ENCODE measurements around the gene CSF2.

CSF2 gene

DNA sequence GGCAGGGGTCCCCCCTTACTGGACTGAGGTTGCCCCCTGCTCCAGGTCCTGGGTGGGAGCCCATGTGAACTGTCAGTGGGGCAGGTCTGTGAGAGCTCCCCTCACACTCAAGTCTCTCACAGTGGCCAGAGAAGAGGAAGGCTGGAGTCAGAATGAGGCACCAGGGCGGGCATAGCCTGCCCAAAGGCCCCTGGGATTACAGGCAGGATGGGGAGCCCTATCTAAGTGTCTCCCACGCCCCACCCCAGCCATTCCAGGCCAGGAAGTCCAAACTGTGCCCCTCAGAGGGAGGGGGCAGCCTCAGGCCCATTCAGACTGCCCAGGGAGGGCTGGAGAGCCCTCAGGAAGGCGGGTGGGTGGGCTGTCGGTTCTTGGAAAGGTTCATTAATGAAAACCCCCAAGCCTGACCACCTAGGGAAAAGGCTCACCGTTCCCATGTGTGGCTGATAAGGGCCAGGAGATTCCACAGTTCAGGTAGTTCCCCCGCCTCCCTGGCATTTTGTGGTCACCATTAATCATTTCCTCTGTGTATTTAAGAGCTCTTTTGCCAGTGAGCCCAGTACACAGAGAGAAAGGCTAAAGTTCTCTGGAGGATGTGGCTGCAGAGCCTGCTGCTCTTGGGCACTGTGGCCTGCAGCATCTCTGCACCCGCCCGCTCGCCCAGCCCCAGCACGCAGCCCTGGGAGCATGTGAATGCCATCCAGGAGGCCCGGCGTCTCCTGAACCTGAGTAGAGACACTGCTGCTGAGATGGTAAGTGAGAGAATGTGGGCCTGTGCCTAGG is at the start of gene CSF2:
Gene CSF2 (plus strand): TSS at position 559 of the 783 bp plus-strand sequence. CDS start 35 bp downstream, at position 594.
- no peak for DNase-seq (ENCODE audit: low read depth)

DNA sequence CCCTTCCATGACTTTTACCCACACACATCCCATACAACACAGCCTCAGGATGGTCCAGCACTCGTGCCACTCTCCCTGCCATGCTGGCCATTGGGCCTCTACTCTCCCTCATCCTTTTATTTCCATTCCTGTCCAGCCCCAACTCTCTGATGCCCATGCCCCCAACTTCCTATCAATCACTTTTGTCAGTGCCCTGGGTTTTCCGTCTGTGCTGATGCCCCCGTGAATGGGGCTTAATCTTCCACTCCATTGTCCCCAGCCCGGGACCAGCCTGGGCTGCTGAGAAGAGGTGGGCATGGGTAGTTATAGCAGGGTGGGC is 49.5 kb upstream of the CSF2 start:
- DNase-seq (ENCODE audit: low read depth), result no peak

DNA sequence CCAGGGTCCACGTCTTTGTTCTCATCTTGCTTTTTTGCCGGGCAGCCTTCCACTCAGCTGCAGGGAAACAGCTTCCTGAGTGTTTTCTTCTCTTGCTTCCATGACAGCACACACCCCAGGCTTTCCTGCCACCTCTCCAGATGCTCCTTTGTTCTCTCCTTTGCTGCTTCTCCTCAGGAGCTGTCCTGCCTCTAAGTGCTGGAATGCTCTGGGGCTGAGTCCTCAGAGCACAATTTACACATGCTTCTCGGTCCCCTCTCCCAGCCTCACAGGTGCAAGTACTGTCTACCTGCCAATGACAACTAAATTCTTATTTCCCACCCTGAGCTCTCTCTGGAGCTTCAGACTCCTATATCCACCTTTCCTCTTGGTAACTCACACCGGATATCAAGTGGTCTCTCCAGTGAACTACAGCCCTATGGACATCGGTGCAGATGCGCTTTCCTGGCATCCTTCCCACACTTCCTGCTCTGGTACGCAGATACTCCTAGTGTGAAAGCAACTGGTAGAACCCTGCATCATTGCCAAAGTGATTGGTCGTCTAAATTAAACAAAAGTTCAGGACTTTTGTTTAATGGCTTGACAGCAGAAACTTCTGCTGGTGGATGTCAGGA is 48.7 kb upstream of the CSF2 start:
- no peak for DNase-seq (ENCODE audit: low read depth)

DNA sequence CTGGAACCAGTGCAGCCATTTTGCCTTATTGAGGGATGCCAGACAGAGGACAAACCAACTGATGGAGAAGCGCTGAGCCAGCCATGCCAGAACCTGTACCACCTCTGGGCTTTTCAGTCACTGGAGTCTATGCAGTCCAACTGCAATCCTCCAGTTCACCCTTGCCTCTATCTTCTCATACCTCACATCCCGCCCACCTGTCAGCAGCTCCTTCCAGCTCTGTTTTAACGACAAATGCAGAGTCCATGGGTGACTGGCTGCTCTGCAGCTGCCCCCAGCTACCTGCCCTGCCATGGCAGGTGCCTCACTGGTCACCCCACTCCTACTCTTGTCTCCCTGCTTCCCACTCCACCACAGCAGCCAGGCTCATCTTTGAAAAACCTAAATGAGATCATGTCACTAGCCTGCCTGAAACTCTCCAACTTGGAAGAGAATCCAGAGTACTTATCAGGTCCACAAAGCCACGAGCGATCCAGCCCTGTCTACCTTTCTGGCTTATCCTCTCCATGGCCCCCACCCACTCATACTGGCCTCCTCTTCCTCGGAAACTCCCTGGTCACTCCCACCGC is 48.1 kb upstream of the CSF2 start:
- no peak for DNase-seq (ENCODE audit: low read depth)

DNA sequence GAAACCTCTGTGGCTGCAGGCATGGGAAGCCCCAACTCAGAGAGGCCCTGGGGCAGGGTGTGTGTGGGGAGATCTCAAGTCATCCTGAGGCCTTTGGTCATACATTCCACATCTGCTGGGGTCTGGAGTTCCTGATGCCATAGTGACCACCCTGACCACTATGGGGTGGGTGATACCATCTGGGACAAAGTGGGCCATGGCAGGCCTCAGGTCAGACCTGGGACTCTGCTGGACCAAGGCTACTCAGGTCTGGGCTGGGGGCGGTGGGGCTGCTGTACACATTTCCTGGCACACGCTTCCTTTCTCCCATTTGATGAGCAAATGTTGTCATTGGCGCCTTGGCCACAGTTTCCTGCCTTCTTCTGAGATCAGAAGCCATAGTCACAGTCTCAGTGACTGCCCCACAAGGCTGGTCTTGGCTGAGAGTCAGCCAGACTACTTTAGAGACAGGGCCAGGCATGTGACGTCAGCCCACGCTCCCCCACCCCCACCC is 47.0 kb upstream of the CSF2 start:
- no peak for DNase-seq (ENCODE audit: low read depth)

DNA sequence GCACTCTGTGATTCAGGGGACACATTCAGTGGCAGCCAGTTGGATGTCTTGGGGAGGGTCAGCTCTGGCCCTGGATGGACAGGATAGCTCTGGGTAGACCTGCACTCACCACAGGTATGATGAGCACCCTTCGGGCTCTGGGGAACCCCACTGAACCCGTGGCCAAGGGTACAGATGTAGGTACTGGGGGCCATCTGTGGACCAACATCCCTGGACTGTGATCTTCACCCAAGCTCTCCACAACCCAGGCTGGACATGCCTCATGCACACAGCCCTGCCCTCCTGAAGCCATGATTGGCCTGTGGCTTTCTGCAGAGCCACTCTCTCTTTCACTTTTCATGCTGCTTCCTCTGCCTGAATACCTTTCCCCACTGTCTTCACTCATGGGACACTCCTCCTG is 46.6 kb upstream of the CSF2 start:
- DNase-seq (ENCODE audit: low read depth), result no peak

DNA sequence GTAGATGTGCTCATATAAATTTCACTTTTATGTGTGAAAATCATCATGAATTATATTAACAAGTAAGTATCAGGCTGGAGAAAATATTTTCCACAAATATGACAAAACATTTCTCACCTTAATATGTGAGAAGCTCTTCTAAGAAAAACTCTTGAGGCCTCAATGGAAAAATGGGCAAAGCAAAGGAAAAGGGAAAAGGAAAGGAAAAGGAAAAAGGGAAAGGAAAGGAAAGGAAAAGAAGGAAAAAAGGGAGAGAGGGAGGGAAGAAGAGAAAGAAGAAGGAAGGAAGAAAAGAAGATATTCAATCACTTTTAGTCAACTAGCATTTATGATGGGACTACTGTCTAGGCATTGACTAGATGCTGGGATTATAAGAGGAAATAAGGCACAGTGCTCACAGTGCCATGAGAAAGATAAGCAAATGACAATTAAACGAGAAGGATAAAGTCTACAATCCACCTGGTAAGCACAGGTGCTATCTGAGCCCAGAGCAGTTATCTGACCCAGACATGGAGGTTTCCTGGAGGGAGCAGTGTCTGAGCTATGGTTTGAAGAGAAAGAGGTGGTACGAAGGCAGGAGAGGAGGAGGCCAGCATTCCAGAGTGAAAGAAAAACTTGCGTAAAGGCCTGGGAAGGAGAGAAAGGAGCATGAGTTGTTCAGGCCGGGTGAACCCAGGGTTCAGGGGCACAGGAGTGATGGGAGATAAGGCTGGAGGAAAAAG is 43.8 kb upstream of the CSF2 start:
- DNase-seq (ENCODE audit: low read depth), result no peak

DNA sequence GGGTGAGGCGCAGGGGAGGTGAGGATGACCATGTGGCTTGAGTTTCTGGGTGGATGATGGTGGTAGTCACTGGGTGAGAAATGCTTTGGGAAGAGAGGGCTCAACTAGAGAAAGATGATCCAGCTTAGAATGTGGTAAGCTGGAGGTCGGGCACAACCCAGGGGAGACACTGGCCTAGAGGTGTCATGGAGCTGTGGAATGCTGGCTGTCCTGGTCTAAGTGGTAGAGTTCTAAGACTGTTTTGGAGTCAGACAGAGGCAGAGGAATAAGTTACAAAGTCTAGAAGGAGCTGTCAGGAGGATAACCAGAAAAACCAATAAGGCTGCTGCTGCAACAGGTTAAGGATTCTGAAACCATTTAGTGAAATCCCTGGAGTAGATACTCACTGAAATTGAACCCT is 43.0 kb upstream of the CSF2 start:
- DNase-seq (ENCODE audit: low read depth), result no peak

DNA sequence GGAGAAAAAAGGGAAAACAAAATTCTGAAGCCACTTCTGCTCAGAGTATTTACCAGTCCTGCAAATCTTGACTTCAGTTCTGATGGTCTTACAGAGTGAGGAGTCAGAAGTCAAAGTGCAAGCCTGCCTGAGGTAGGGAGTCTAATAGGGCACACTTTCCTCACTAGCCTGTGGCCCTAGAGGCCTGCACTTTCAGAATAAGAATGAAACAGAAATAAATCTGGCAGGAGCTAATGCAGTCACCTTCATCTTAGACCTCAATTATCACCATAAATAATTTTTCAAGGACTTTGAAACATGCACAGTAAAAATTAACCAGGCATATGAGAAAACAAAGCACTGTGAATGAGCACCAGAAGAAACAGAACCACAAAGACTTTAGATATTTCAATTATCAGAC is 41.4 kb upstream of the CSF2 start:
- DNase-seq (ENCODE audit: low read depth), result no peak

DNA sequence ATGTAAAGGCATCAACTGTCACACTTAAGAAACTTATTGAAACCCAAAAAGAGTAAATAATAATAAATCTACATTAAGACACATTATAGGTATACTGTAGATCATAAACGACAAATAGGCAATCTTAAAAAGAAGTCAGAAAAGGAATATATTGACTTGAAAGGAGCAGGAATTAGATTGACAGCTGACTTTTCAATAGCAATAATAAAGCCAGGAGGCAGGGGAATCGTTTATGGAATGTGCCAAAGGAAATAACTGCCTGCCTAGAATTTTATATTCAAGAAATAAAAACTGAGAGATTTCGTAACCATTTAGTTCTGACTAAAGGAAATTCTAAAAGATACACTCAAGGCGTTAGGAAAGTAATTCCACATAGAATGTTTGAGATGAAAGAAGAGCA is 40.5 kb upstream of the CSF2 start:
- no peak for DNase-seq (ENCODE audit: low read depth)

DNA sequence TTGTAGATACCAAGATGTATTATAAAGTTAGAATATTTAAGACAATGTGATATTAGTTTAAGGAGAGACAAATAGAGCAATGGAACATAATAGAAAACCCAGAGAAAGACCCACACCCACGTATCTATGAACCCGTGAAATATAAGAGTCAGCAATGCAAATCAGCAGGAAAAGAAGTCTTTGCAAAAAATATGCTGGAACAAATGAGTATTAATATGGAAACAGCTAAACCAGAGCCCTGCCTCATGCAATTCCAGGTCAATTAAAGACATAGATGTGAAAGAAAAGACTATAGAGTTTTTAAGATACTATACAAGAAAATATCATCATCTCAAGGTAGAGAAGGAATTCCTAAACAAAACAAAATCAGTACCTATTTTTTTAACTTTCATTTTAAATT is 36.2 kb upstream of the CSF2 start:
- no peak for DNase-seq (ENCODE audit: low read depth)

DNA sequence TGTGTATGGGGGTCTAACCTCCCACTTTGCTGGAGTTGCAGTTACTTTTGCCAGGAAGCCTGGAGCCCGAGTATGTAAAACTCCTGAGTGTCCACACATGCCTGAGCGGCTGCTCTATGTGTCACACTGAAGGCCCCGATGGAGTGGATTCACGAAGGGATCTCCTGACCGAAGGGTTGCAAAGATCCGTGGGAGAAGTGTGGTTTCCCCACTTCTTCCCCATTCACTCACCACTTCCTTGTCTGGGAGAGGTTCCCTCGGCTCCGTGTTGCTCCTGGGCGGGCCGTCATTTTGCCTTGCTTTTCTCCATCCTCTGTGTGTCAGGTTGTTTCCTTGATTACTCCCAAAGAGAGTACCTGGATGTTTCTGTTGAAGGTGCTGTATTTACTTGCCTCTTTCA is 29.4 kb upstream of the CSF2 start:
- no peak for DNase-seq (ENCODE audit: low read depth)

DNA sequence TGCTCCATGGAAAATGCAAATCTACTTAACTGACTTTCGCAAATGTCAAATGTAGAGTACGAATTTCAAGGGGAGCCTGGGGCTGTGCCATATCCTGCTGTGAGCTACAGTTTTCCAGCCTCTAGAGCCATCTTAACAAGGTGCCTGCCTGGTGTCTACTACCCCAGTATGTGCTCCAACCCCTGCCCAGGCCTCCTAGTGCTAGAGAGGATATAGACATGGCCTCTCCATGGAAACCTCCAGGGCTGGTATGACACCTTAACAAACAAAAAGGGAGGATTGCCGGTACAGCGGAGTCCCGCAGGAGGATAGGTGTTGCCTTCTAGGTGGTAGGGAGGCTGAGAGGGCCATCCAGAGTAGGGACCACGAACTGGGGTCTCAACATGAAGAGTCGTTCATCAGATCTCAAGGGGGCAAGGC is 26.7 kb upstream of the CSF2 start:
- no peak for DNase-seq (ENCODE audit: low read depth)

DNA sequence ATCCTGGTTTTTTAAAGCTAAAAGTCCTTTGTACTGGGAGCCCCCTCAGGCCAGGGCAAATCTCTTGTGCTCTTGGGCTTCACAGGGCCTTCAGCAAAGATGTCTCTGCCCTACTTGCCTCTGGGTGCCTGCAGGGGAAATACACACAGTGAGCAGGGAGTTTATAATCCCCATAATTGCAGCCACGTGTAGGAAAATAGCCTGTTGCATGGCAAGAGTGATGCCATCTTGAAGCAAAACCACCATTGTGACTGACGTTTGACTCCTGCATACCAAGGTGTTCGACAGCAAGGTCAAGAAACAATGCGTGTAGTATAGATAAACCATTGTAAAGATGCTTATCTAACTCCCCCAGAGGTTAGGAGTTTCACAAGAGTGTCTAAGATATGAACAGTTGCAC is 24.5 kb upstream of the CSF2 start:
- DNase-seq (ENCODE audit: low read depth), result no peak

DNA sequence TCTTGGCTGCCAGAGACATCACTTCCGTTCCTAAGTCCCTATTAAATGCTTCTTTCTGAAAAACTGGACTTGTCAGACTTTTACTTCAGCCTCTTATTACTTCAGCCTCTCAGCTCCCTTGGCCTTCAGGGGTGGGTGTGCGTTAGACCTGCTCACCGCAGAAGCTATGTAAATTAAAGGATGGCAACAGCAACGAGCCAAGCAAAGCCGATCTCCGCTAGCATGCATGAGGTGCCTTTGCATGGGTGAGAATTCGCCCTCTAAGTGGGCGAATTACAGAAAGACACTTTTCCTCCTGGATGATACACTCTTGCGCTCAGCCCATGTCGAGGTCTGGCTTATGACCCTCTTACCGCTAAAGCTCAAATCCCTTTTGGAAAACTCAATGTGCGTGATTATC is 24.0 kb upstream of the CSF2 start:
- DNase-seq (ENCODE audit: low read depth), result no peak

DNA sequence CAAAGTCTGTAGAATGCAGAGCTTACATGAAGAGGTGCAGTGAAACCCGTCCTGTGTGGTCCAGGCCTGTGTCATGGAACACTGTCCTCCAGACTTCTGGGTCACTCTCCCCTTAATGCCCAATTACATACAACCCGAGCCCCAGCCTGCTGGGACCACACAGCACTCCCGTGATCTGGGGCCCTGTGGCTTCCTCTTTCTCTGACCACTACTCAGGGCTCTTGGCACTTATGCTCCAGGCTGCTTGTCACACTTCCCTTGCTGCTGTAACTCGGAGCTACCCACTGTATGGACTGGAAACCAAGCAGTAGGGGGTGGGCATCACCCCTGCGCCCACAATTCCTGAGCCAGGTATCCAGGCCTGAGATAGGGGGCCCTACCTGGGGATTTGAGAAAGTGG is 23.5 kb upstream of the CSF2 start:
- no peak for DNase-seq (ENCODE audit: low read depth)

DNA sequence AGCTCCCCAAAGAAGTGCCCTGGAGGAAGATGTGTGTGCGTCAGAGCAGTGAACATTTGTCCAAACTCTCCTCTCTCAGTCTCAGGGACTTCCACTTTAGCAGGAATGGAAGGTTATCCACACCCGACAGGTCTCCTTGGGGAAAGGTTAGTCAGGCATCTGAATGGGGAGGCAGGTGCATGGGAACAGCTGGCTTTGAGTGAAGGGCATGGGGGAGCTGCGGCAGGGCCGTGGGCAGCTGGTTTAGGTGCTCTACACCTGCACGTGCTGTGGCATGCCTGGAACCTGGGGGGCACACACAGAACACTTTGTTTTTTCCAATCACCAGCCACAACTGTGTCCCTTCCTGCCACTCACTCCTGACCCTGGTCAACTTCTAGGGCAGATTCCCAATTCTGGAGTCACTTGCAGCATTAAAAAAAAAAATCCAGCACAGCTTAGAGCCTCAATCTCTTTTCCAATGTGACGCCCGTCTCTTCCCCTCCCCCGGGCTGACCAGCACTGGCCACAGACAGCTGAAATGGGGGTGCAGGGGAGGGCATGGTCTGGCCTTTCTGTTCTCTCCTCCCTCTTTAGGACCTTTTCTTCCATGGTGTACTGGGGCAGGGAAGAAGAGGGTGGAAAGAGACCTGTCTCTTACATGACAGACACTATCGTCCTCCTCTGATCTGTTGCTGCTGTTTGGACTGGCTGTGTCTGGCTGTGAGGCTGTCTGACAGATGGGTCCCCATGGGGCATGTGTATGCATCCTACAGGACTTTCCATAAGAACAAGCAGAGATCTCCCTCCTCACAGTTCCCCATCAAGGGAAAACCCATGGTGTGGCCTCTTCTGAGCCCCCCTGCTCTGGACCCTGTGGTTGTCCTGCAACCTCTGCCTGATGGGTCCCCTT is 22.7 kb upstream of the CSF2 start:
- DNase-seq (ENCODE audit: low read depth), result no peak

DNA sequence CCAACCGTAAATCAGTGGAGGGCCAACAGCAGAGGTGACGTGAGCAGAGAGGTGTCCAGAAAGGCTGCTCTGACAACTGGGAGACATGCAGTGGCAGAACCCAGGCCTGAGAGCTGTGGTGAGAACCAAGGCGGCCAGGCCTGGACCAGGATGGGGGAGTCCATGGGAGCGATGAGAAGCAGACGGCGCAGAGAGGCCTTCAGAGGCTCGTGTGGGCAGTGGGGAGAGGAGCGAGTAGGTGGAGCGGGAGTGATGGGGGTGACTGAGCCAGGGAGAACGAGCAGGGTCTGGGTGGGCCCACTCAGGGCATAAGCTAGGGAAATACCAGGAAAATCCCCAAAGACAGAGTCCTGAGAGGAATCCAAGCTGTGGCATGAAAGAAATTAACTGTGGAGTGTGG is 21.1 kb upstream of the CSF2 start:
- no peak for DNase-seq (ENCODE audit: low read depth)

DNA sequence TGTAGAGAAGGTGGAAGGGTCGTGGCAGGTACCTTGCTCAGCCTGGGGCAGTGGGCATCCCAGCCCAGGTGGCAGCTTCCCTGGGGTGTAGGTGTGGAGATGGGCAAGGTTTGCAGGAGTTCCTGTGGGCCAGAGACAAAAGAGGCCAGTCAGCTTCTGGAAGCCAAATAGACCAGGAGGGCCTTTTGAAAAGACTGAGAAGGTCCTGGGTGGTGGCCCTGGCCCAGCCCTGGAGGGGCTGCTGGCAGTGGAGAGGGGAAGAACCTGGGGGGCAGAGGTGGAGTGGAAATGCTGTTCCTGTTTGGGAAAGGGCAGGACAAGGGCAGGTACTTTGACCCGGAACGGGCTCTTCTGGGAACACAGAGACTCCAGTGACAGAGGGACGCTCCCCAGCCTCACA is 20.1 kb upstream of the CSF2 start:
- DNase-seq (ENCODE audit: low read depth), result no peak

DNA sequence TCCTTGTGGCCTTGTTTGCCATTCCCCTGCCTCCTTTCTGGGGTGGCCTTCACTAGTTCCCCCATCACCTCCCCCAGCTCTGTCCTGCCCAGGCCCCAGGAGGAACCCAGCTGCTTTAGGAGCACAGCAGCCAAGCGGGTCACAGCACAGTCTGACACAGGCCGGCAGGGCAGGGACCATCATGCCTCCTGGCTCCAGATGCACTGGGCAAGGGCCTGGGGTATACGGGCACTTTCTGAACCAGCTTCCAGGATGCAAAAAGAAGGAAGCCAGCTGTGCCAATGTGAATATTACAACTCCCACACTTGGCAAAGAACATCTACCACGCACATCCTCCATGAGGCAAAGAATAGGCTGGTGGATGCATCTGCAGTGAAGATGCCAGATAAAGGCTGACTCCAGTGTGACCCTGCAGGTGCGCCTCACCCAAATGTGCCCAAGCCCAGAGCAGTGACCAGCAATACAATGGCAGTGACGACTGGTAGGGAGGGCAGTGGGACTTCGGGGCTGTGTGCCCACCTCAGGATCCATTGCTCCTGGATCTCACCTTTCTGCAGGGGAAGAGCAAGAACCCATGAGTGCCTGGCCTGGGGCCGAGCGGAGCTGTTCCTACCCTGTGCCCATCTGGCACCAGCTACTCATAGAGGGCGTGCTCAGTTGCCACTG is 19.4 kb upstream of the CSF2 start:
- no peak for DNase-seq (ENCODE audit: low read depth)

DNA sequence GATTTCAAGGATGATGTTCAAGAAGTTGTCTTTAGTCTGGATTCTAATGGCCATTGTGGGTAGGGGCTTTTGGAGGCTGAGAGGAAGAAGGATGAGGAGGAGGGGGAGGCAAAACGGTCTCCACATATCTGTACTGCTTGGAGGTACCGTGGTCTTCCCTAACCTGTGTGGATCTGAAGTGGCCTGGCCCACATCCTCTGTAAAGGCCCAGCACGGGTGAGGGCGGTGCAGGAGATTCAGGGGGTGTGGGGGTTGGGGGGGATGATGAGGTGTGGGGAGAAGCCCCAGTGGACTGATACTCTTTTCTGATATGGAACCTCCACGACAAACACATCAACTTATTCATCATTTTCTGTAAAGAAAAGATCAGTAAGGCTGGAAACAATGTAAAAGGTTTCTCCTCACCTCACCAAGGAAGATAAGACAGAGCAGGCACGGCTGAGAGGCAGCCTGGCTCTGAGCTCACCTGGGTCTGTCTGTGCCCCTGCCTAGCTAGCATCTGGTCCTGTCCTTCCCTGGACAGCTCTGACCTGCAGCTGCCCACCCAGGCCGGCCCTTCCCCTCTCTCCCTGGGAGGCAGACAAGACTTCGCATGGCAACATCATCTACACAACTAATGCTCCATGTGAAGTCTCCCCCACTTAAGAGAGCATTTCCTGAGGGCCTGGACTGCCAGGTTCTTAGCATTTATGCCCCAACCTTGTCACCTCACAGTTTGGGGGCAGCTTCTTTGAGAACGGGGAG is 18.7 kb upstream of the CSF2 start:
- DNase-seq (ENCODE audit: low read depth), result no peak
